Ishikawa (cell line): Measurements from ENCODE around the gene INPP4A.

Source experiments
- CEBPB ChIP-seq: IDR thresholded peaks from 2 replicates; pipeline ENCODE4 v1.6.1; 2012
- CREB1 ChIP-seq: IDR thresholded peaks from 2 replicates; pipeline ENCODE4 v1.6.1; 2012; ENCODE audit warnings: low read depth
- EGR1 ChIP-seq: IDR thresholded peaks from 2 replicates; pipeline ENCODE4 v1.6.1; 2012
- EP300 ChIP-seq: IDR thresholded peaks from 2 replicates; pipeline ENCODE4 v1.6.1; 2012; ENCODE audit warnings: borderline replicate concordance
- FOXM1 ChIP-seq: IDR thresholded peaks from 2 replicates; pipeline ENCODE4 v1.6.1; 2012; ENCODE audit warnings: low read depth, borderline replicate concordance
- MAX ChIP-seq: IDR thresholded peaks from 2 replicates; pipeline ENCODE4 v1.6.1; 2012
- NFIC ChIP-seq: IDR thresholded peaks from 2 replicates; pipeline ENCODE4 v1.6.1; 2012
- RAD21 ChIP-seq: IDR thresholded peaks from 2 replicates; pipeline ENCODE4 v1.6.1; 2012; ENCODE audit warnings: low read depth
- REST ChIP-seq: IDR thresholded peaks from 2 replicates; pipeline ENCODE4 v1.6.1; 2012; ENCODE audit warnings: low read depth, mild to moderate bottlenecking
- TAF1 ChIP-seq: IDR thresholded peaks from 2 replicates; pipeline ENCODE4 v1.6.1; 2012; ENCODE audit warnings: low read depth, mild to moderate bottlenecking
- TCF12 ChIP-seq: IDR thresholded peaks from 2 replicates; pipeline ENCODE4 v1.6.1; 2012; ENCODE audit warnings: low read depth
- TEAD4 ChIP-seq: IDR thresholded peaks from 2 replicates; pipeline ENCODE4 v1.6.1; 2012
- USF1 ChIP-seq: IDR thresholded peaks from 2 replicates; pipeline ENCODE4 v1.6.1; 2012
- YY1 ChIP-seq: IDR thresholded peaks from 2 replicates; pipeline ENCODE4 v1.6.1; 2012; ENCODE audit warnings: low read depth
- ZBTB7A ChIP-seq: IDR thresholded peaks from 2 replicates; pipeline ENCODE4 v1.6.1; 2012; ENCODE audit warnings: low read depth

Gene INPP4A

GRCh38 chr2:98528349-98528748 is 83.7 kb downstream of the INPP4A start:
- TF ChIP-seq EGR1 (no peak), NFIC (no peak), TAF1 (no peak), ZBTB7A (no peak), TEAD4 (no peak), RAD21 (no peak), TCF12 (no peak), CEBPB (no peak), YY1 (no peak), EP300 (no peak)

- no peak for TF ChIP-seq MAX
- no peak for TF ChIP-seq FOXM1
- TF ChIP-seq EP300: no peak
- TF ChIP-seq NFIC: no peak
- no peak for TF ChIP-seq ZBTB7A
- no peak for TF ChIP-seq RAD21
- TF ChIP-seq CREB1: no peak
- no peak for TF ChIP-seq TEAD4
- TF ChIP-seq REST: no peak
- no peak for TF ChIP-seq USF1
- no peak for TF ChIP-seq CEBPB
- TF ChIP-seq TCF12: no peak
- no peak for TF ChIP-seq EGR1
- TF ChIP-seq TAF1: no peak
- no peak for TF ChIP-seq YY1
Observed at GRCh38 chr2:98530114-98530513, 85.5 kb downstream of the INPP4A start.

GRCh38 chr2:98532756-98533155 is 88.1 kb downstream of the INPP4A start:
- TF ChIP-seq TCF12 (no peak), USF1 (no peak), FOXM1 (no peak), ZBTB7A (no peak), TEAD4 (no peak), CEBPB (no peak), YY1 (no peak), RAD21 (no peak), MAX (no peak), CREB1 (no peak), REST (no peak), EP300 (no peak), EGR1 (no peak), NFIC (no peak), TAF1 (no peak)

GRCh38 chr2:98533547-98533946 is 88.9 kb downstream of the INPP4A start:
- TF ChIP-seq FOXM1: no peak
- no peak for TF ChIP-seq USF1
- TF ChIP-seq YY1: no peak
- TF ChIP-seq TCF12: no peak

- TF ChIP-seq MAX (no peak), NFIC (no peak), EGR1 (no peak), ZBTB7A (no peak), CREB1 (no peak), USF1 (no peak), REST (no peak), EP300 (no peak), RAD21 (no peak), YY1 (no peak)
Observed at GRCh38 chr2:98534761-98535160, 90.1 kb downstream of the INPP4A start.
